SU-DHL-6 (cell line): ENCODE data around the gene CD80.
A peak's percentile ranks its signal among the peaks of the same experiment; 100 is the strongest.

Experiments used
- H2AFZ ChIP-seq: fragments of 200-600 bp; sonication (generic); 2 replicates; pipeline ENCODE4 v1.6.1; 2014; ENCODE audit warnings: low read depth, mild to moderate bottlenecking, moderate library complexity, mixed read lengths, antibody characterized with exemption, low read length; ENCODE audit not compliant: severe bottlenecking
- H3F3A ChIP-seq: fragments of 200-600 bp; shearing (Covaris generic); 2 replicates; pipeline ENCODE4 v1.6.0; 2016; ENCODE audit warnings: antibody characterized with exemption, mild to moderate bottlenecking; ENCODE audit not compliant: insufficient read depth
- H3K27ac ChIP-seq: fragments of 200-600 bp; sonication (generic); 2 replicates; pipeline ENCODE4 v1.5.1; 2016; ENCODE audit warnings: low read depth, mild to moderate bottlenecking, low read length, moderate library complexity, mixed read lengths
- H3K27me3 ChIP-seq: fragments of 200-600 bp; sonication (generic), shearing (Covaris generic); 2 replicates; pipeline ENCODE4 v1.6.0; 2014; ENCODE audit warnings: mild to moderate bottlenecking, low read length
- H3K36me3 ChIP-seq: fragments of 200-600 bp; sonication (generic); 2 replicates; pipeline ENCODE4 v1.6.1; 2014; ENCODE audit warnings: mild to moderate bottlenecking, low read length, mixed read lengths
- H3K4me2 ChIP-seq: fragments of 300-600, 200-600 bp; shearing (Covaris generic), sonication (generic); 2 replicates; pipeline ENCODE4 v1.6.0; 2014; ENCODE audit warnings: low read length, low read depth, mild to moderate bottlenecking; ENCODE audit not compliant: poor library complexity, severe bottlenecking
- H3K4me3 ChIP-seq: fragments of 200-600 bp; sonication (generic); 2 replicates; pipeline ENCODE4 v1.5.1; 2014; ENCODE audit warnings: antibody characterized with exemption, low read length, mild to moderate bottlenecking, mixed read lengths; ENCODE audit not compliant: insufficient read depth, poor library complexity, severe bottlenecking
- H3K79me2 ChIP-seq: fragments of 200-600 bp; sonication (generic); 2 replicates; pipeline ENCODE4 v1.6.1; 2014; ENCODE audit warnings: mild to moderate bottlenecking, low read length, moderate library complexity; ENCODE audit not compliant: insufficient read depth
- H3K9ac ChIP-seq: fragments of 200-600 bp; sonication (generic); 2 replicates; pipeline ENCODE4 v1.7.0; 2014; ENCODE audit warnings: mild to moderate bottlenecking, low read length
- H3K9me2 ChIP-seq: fragments of 200-600 bp; sonication (generic); replicated peaks from 2 replicates; pipeline ENCODE4 v1.6.1; 2014; ENCODE audit warnings: low read length; ENCODE audit not compliant: insufficient read depth
- H3K9me3 ChIP-seq: fragments of 200-600 bp; sonication (generic); 2 replicates; pipeline ENCODE4 v1.6.1; 2014; ENCODE audit warnings: low read length, mixed read lengths; ENCODE audit not compliant: insufficient read depth
- H4K20me1 ChIP-seq: fragments of 200-600 bp; sonication (generic); 2 replicates; pipeline ENCODE4 v1.6.1; 2014; ENCODE audit warnings: low read depth, mild to moderate bottlenecking, antibody characterized with exemption, low read length, moderate library complexity, mixed read lengths
- EZH2phosphoT487 ChIP-seq: fragments of 200-600 bp; sonication (generic), shearing (Covaris generic); conservative IDR thresholded peaks from 2 replicates; pipeline ENCODE4 v1.6.1; 2018; ENCODE audit warnings: mild to moderate bottlenecking, antibody characterized with exemption, low read length, moderate library complexity, mixed read lengths
- TF ChIP-seq, protein P1 (sequence below): fragments of 200-600 bp; sonication (generic); IDR thresholded peaks from one replicate; pipeline ENCODE4 v1.5.1; 2017; ENCODE audit warnings: antibody characterized with exemption, mild to moderate bottlenecking, low read length, moderate library complexity; ENCODE audit not compliant: insufficient read depth, poor library complexity, severe bottlenecking

Gene CD80

DNA sequence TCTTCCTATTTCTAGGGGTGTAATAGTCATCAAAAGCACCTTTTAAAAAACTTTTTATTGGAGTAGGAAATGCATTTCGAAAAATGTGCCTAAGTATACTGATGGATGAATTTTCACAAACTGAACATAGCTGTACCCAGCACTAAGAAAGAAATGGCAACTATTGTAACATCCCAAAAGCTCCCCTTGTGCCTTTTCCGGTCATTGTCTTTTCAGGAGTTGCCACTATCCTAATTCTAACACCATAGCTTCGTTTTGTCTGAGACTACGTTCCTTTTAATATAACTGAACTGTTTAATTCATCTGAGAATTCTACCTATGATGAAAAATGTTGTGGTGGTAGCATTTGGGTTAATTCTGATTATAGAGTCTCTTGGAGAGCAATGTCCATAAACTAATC, 59.1 kb downstream of the CD80 start:
- H3K27ac ChIP-seq: peak overlapping the region; percentile 65
- H3K4me3 ChIP-seq: peak overlapping the region; percentile 96
- no peaks in the 10 kb centered on the region for H3K9me3 ChIP-seq
- H4K20me1 ChIP-seq: no peaks in the 10 kb centered on the region
- H3K4me2 ChIP-seq: peak overlapping the region; percentile 98
- no peak overlapping the region for H2AFZ ChIP-seq
- TF ChIP-seq, protein P1, sequence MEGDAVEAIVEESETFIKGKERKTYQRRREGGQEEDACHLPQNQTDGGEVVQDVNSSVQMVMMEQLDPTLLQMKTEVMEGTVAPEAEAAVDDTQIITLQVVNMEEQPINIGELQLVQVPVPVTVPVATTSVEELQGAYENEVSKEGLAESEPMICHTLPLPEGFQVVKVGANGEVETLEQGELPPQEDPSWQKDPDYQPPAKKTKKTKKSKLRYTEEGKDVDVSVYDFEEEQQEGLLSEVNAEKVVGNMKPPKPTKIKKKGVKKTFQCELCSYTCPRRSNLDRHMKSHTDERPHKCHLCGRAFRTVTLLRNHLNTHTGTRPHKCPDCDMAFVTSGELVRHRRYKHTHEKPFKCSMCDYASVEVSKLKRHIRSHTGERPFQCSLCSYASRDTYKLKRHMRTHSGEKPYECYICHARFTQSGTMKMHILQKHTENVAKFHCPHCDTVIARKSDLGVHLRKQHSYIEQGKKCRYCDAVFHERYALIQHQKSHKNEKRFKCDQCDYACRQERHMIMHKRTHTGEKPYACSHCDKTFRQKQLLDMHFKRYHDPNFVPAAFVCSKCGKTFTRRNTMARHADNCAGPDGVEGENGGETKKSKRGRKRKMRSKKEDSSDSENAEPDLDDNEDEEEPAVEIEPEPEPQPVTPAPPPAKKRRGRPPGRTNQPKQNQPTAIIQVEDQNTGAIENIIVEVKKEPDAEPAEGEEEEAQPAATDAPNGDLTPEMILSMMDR: no peak
- TF ChIP-seq EZH2phosphoT487: no peak
- H3K79me2 ChIP-seq: peaks cover 37% of the 10 kb centered on the region
- H3K27me3 ChIP-seq: no peaks in the 10 kb centered on the region
- H3K36me3 ChIP-seq: peaks cover 12% of the 10 kb centered on the region
- no peaks in the 10 kb centered on the region for H3K9me2 ChIP-seq
- peak overlapping the region; percentile 94 for H3K9ac ChIP-seq
- H3F3A ChIP-seq: peaks cover 28% of the 10 kb centered on the region; the same call in 1 of the 2 replicates

DNA sequence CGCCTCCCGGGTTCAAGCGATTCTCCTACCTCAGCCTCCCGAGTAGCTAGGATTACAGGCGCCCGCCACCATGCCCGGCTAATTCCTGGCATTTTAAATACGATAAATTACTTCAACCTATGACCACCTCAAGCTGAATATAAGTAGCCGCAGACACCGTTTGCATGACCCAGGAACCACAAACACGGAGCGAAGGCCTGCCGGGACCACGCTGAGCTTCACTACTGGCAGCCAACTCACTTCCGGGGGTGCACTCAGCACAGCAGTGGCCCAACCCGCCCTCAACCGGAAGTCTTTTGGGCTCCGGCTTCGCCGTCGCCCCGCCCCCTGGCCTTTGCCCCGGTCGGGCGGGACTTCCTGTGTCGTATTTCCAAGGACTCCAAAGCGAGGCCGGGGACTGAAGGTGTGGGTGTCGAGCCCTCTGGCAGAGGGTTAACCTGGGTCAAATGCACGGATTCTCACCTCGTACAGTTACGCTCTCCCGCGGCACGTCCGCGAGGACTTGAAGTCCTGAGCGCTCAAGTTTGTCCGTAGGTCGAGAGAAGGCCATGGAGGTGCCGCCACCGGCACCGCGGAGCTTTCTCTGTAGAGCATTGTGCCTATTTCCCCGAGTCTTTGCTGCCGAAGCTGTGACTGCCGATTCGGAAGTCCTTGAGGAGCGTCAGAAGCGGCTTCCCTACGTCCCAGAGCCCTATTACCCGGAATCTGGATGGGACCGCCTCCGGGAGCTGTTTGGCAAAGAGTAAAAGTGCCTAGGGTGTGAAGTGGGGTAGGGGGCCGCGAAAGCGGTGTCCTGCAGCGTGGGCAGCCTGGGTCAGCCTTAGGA, 61.0 kb downstream of the CD80 start, which contains the start of gene TIMMDC1:
Gene TIMMDC1 (plus strand): TSS at position 362 of the 826 bp plus-strand sequence. CDS start 187 bp downstream, at position 549.
- Histone ChIP-seq H3F3A (peaks cover 26% of the 10 kb centered on the region; the same call in 1 of the 2 replicates), H2AFZ (peak within 1 kb of the TSS; percentile 75), H3K9me3 (no peaks in the 10 kb centered on the region), H3K9me2 (no peaks in the 10 kb centered on the region), H3K4me3 (peak within 1 kb of the TSS; percentile 96), H3K79me2 (peaks cover 37% of the 10 kb centered on the region), H3K27me3 (no peaks in the 10 kb centered on the region), H3K9ac (peak within 1 kb of the TSS; percentile 94), H3K4me2 (peak within 1 kb of the TSS; percentile 98), H4K20me1 (no peaks in the 10 kb centered on the region), H3K36me3 (0 out of 2 replicates have a peak, but pooled peaks cover 5% of the 10 kb centered on the region), H3K27ac (peak within 1 kb of the TSS; percentile 65)
- no peak for TF ChIP-seq EZH2phosphoT487
- TF ChIP-seq, protein P1: no peak

DNA sequence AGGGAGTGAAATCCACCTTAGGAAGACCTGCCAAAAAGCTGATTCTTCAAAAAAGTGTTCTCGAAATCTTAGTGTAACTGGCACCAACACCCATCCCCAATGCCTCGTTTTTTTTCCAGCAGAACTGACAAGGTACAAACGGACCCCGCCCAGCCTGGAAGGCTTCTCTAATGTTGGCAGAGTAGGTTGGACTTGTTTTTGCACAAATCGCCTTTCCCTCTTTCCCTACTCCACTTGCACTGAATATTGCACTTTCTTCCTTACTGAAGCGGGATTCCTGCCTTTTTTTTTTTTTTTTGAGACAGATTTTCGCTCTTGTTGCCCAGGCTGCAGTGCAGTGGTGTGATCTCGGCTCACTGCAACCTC, 61.6 kb downstream of the CD80 start:
- Histone ChIP-seq H3K9ac (peak overlapping the region; percentile 94), H3K36me3 (no peaks in the 10 kb centered on the region), H3K79me2 (peaks cover 37% of the 10 kb centered on the region), H3K27me3 (no peaks in the 10 kb centered on the region), H3K27ac (peak overlapping the region; percentile 6; the same call in 1 of the 2 replicates), H3K4me2 (peak overlapping the region; percentile 97), H3K9me2 (no peaks in the 10 kb centered on the region), H4K20me1 (no peaks in the 10 kb centered on the region), H3K4me3 (peak overlapping the region; percentile 96), H3K9me3 (no peaks in the 10 kb centered on the region), H2AFZ (peak overlapping the region; percentile 75), H3F3A (peaks cover 30% of the 10 kb centered on the region; the same call in 1 of the 2 replicates)
- no peak for TF ChIP-seq EZH2phosphoT487
- TF ChIP-seq, protein P1: no peak
